Kidney (tissue), 14 donors: ENCODE data around the gene ADAM15. TPM values are rescaled to one million over a fixed set of nuclear protein-coding genes. Genes with fewer than 3 reads are reported as not detected.
A peak's percentile ranks its signal among the peaks of the same experiment; 100 is the strongest.

ENCODE experiments used
- DNase-seq, 5 donors: peaks; one replicate each; pipeline ENCODE4 v3.0.0-alpha.2; 2013 to 2020
- FAIRE-seq: peaks from 2 replicates; lab custom pipeline; 2012; peaks lifted over from hg19 to GRCh38; lab: Jason Lieb, UNC
- H3K27ac ChIP-seq, 2 donors: one replicate each; pipeline ENCODE4 v1.7.0; 2013; ENCODE audit warnings: low read depth in 2 of 2, low read length in 2 of 2, inconsistent platforms in 1 of 2
- H3K27me3 ChIP-seq: one replicate; pipeline ENCODE4 v1.7.1; 2013; ENCODE audit warnings: low read length, inconsistent platforms; ENCODE audit not compliant: control insufficient read depth, insufficient read depth
- H3K36me3 ChIP-seq, 3 donors: one replicate each; pipeline versions ENCODE4 v1.7.0 to v1.7.1; 2013; ENCODE audit warnings: low read length in 3 of 3, control low read depth in 1 of 3, inconsistent platforms in 1 of 3; ENCODE audit not compliant: insufficient read depth in 3 of 3, control insufficient read depth in 2 of 3
- H3K4me1 ChIP-seq, 3 donors: one replicate each; pipeline versions ENCODE4 v1.7.0 to v1.7.1; 2013; ENCODE audit warnings: low read length in 3 of 3, inconsistent platforms in 1 of 3, low read depth in 1 of 3; ENCODE audit not compliant: control insufficient read depth in 2 of 3, insufficient read depth in 2 of 3
- H3K4me3 ChIP-seq, 3 donors: one replicate each; pipeline versions ENCODE4 v1.7.0 to v1.8.1; 2013; ENCODE audit warnings: low read length in 3 of 3, control low read depth in 1 of 3, inconsistent platforms in 1 of 3
- H3K9ac ChIP-seq, 3 donors: one replicate each; pipeline versions ENCODE4 v1.7.0 to v1.7.1; 2013; ENCODE audit warnings: low read length in 3 of 3, control low read depth in 1 of 3, inconsistent platforms in 1 of 3
- H3K9me3 ChIP-seq, 3 donors: one replicate each; pipeline versions ENCODE4 v1.7.0 to v1.7.1; 2013; ENCODE audit warnings: low read length in 3 of 3, control low read depth in 1 of 3, inconsistent platforms in 1 of 3; ENCODE audit not compliant: control insufficient read depth in 2 of 3, insufficient read depth in 1 of 3
- intact Hi-C: fragments of 100-400 bp; cut with DNase I; formaldehyde crosslinking; loops from one replicate; pipeline ENCODE4 v1.11.1; 2022
- polyA plus RNA-seq: library from polyadenylated mRNA; stranded (reverse); fragments of 350-450 nt; fragmentation: Illumina TruSeq; extraction: RNeasy Lipid Tissue Mini Kit (QIAGEN cat#74804); gene quantifications from one replicate; pipeline ENCODE4 v1.2.3, GENCODE V29; 2014; ENCODE audit warnings: low read depth, low replicate concordance; ENCODE audit not compliant: insufficient read depth
- total RNA-seq: library from RNA; stranded (reverse); fragmentation: NEBNext Ultra II Directional; extraction: Animal tissue kit (Norgen Biotek cat#: 25700); gene quantifications from one replicate; pipeline ENCODE4 v1.2.1, GENCODE V29; 2021
- TF ChIP-seq, protein P1 (sequence below): IDR thresholded peaks from 3 replicates; pipeline ENCODE4 v1.5.1; 2012; ENCODE audit warnings: mild to moderate bottlenecking, moderate library complexity, borderline replicate concordance; ENCODE audit not compliant: insufficient read depth; ENCODE audit errors: extremely low read depth
- donor health status: control.
- donor health status: control.
- donor health status: control.
- donor health status: control.
- donor health status: control.
- donor health status: DM: yes; HTN: yes; CAD: no.
- donor health status: Normal renal cell carcinoma (clear cell type).

ADAM15 gene
- total and polyA plus RNA-seq, 2 donors from 2014 or later, result 68.4 to 152 TPM

- TF ChIP-seq, protein P1, sequence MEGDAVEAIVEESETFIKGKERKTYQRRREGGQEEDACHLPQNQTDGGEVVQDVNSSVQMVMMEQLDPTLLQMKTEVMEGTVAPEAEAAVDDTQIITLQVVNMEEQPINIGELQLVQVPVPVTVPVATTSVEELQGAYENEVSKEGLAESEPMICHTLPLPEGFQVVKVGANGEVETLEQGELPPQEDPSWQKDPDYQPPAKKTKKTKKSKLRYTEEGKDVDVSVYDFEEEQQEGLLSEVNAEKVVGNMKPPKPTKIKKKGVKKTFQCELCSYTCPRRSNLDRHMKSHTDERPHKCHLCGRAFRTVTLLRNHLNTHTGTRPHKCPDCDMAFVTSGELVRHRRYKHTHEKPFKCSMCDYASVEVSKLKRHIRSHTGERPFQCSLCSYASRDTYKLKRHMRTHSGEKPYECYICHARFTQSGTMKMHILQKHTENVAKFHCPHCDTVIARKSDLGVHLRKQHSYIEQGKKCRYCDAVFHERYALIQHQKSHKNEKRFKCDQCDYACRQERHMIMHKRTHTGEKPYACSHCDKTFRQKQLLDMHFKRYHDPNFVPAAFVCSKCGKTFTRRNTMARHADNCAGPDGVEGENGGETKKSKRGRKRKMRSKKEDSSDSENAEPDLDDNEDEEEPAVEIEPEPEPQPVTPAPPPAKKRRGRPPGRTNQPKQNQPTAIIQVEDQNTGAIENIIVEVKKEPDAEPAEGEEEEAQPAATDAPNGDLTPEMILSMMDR, result no peak
- no peak for FAIRE-seq
- Histone ChIP-seq H3K9ac (peak overlapping the region in 2 of 3 donors; percentile 47 to 73), H3K9me3 (no peaks in the 10 kb centered on the region), H3K27ac (peak overlapping the region; percentile 89 to 91), H3K36me3 (no peaks in the 10 kb centered on the region), H3K4me1 (peaks cover 3 to 20% (median 18%) of the 10 kb centered on the region in 3 donors), H3K27me3 (peaks cover 9% of the 10 kb centered on the region), H3K4me3 (peak overlapping the region; percentile 71 to 86 (median 75))
- DNase-seq, result peak; percentile 31 to 94 (median 74)
- intact Hi-C loops, result no loop called here
Observed at GRCh38 chr1:155085504-155086127, 34.5 kb downstream of the ADAM15 start.

- H3K9ac ChIP-seq, result no peak overlapping the region
- no peaks in the 10 kb centered on the region for H3K9me3 ChIP-seq
- H3K27ac ChIP-seq, result no peak overlapping the region
- intact Hi-C loops, result no loop called here
- H3K4me3 ChIP-seq, result no peak overlapping the region
- TF ChIP-seq, protein P1, result peak; percentile 96
- H3K36me3 ChIP-seq, result no peaks in the 10 kb centered on the region
- DNase-seq (peak in 4 of 5 donors; percentile 67 to 85 (median 79)), FAIRE-seq (no peak)
- H3K27me3 ChIP-seq, result peaks cover 8% of the 10 kb centered on the region
- peaks cover 3 to 16% (median 14%) of the 10 kb centered on the region in 3 donors for H3K4me1 ChIP-seq
Observed at GRCh38 chr1:155086128-155086741, 35.1 kb downstream of the ADAM15 start.

DNA sequence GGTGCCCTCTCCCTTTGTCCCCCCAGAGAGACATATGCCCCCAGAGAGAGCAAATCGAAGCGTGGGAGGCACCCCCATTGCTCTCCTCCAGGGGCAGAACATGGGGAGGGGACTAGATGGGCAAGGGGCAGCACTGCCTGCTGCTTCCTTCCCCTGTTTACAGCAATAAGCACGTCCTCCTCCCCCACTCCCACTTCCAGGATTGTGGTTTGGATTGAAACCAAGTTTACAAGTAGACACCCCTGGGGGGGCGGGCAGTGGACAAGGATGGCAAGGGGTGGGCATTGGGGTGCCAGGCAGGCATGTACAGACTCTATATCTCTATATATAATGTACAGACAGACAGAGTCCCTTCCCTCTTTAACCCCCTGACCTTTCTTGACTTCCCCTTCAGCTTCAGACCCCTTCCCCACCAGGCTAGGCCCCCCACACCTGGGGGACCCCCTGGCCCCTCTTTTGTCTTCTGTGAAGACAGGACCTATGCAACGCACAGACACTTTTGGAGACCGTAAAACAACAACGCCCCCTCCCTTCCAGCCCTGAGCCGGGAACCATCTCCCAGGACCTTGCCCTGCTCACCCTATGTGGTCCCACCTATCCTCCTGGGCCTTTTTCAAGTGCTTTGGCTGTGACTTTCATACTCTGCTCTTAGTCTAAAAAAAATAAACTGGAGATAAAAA is 35.9 kb downstream of the ADAM15 start:
- Histone ChIP-seq H3K4me3 (no peak overlapping the region), H3K4me1 (peaks cover 0 to 12% (median 10%) of the 10 kb centered on the region in 3 donors), H3K36me3 (no peaks in the 10 kb centered on the region), H3K27ac (no peak overlapping the region), H3K9me3 (no peaks in the 10 kb centered on the region), H3K9ac (no peak overlapping the region), H3K27me3 (peaks cover 3% of the 10 kb centered on the region)
- no peak for FAIRE-seq
- DNase-seq, result peak in 2 of 5 donors; percentile 56 to 73
- intact Hi-C loops, result no loop called here
- TF ChIP-seq, protein P1, result no peak
